ENCODE measurements around the gene MAP2.

The MAP2 gene

GRCh38 chr2:209581040-209581439 is 157.2 kb downstream of the MAP2 start:
- no peak overlapping the region for H3K4me3 ChIP-seq (ENCODE audit: low read depth, low read length)

GRCh38 chr2:209582281-209582680 is 158.4 kb downstream of the MAP2 start:
- DNase-seq (ENCODE audit: low read depth, low spot score), result no peak

More at GRCh38 chr2:209581040-209581439, 157.2 kb downstream of the MAP2 start:
- no peak for TF ChIP-seq CTCF (IDR thresholded peaks at IDR 0.05; ENCODE audit: low read depth, low read length)
- in situ Hi-C loops (cut with HindIII; ENCODE audit: low sequenced_read_pairs), result no loop called here
- no peak for DNase-seq (ENCODE audit: low read depth, low spot score)

GRCh38 chr2:209584472-209584871 is 160.6 kb downstream of the MAP2 start:
- no peak for DNase-seq (ENCODE audit: low read depth, low spot score)
- TF ChIP-seq CTCF (IDR thresholded peaks at IDR 0.05; ENCODE audit: low read depth, low read length), result no peak
- H3K4me3 ChIP-seq (ENCODE audit: low read depth, low read length), result no peak overlapping the region
- in situ Hi-C loops (cut with HindIII; ENCODE audit: low sequenced_read_pairs), result no loop called here

More at GRCh38 chr2:209582281-209582680, 158.4 kb downstream of the MAP2 start:
- no peak overlapping the region for H3K4me3 ChIP-seq (ENCODE audit: low read depth, low read length)
- no peak for TF ChIP-seq CTCF (IDR thresholded peaks at IDR 0.05; ENCODE audit: low read depth, low read length)
- in situ Hi-C loops (cut with HindIII; ENCODE audit: low sequenced_read_pairs), result no loop called here

- TF ChIP-seq CTCF (IDR thresholded peaks at IDR 0.05; ENCODE audit: low read depth, low read length), result no peak
- in situ Hi-C loops (cut with HindIII; ENCODE audit: low sequenced_read_pairs), result no loop called here
- DNase-seq (ENCODE audit: low read depth, low spot score), result no peak
- H3K4me3 ChIP-seq (ENCODE audit: low read depth, low read length), result no peak overlapping the region
Observed at GRCh38 chr2:209584915-209585314, 161.1 kb downstream of the MAP2 start.

- H3K4me3 ChIP-seq (ENCODE audit: low read depth, low read length), result no peak overlapping the region
- TF ChIP-seq CTCF (IDR thresholded peaks at IDR 0.05; ENCODE audit: low read depth, low read length), result no peak
Observed at GRCh38 chr2:209591021-209591420, 167.2 kb downstream of the MAP2 start.

GRCh38 chr2:209592106-209592505 is 168.3 kb downstream of the MAP2 start:
- in situ Hi-C loops (cut with HindIII; ENCODE audit: low sequenced_read_pairs), result no loop called here
- TF ChIP-seq CTCF (IDR thresholded peaks at IDR 0.05; ENCODE audit: low read depth, low read length), result no peak

More at GRCh38 chr2:209591021-209591420, 167.2 kb downstream of the MAP2 start:
- DNase-seq (ENCODE audit: low read depth, low spot score), result no peak
- in situ Hi-C loops (cut with HindIII; ENCODE audit: low sequenced_read_pairs), result no loop called here

GRCh38 chr2:209593930-209594329 is 170.1 kb downstream of the MAP2 start:
- in situ Hi-C loops (cut with HindIII; ENCODE audit: low sequenced_read_pairs), result no loop called here
- no peak for TF ChIP-seq CTCF (IDR thresholded peaks at IDR 0.05; ENCODE audit: low read depth, low read length)
- no peak overlapping the region for H3K4me3 ChIP-seq (ENCODE audit: low read depth, low read length)
- no peak for DNase-seq (ENCODE audit: low read depth, low spot score)

More at GRCh38 chr2:209592106-209592505, 168.3 kb downstream of the MAP2 start:
- no peak overlapping the region for H3K4me3 ChIP-seq (ENCODE audit: low read depth, low read length)
- no peak for DNase-seq (ENCODE audit: low read depth, low spot score)

All from astrocyte of the spinal cord (primary cell).